A673 (cell line): ENCODE results near the gene TMEM271. TPM values are rescaled to one million over a fixed set of nuclear protein-coding genes. Genes with fewer than 3 reads are reported as not detected.

Experiments
- BruUV-seq: library from RNA; stranded (reverse); fragments of 400-500 nt; replicated peaks from 2 replicates; lab custom pipeline; 2021; lab: Mats Ljungman, UMichigan
- CTCF ChIA-PET: fragments of 300-600 bp; sonication (Branson Sonifier 250); formaldehyde crosslinking; loops from one replicate; lab custom pipeline; 2022; ENCODE audit warnings: antibody characterized with exemption; lab: Charles Lee
- POLR2A ChIA-PET: fragments of 300-600 bp; sonication (Branson Sonifier 250); formaldehyde crosslinking; loops from one replicate; lab custom pipeline; 2022; ENCODE audit warnings: antibody characterized with exemption; ENCODE audit not compliant: low non-redundant PET; lab: Charles Lee
- DNase-seq: peaks from one replicate; pipeline ENCODE4 v3.0.0-alpha.2; 2015; ENCODE audit warnings: low spot score
- H3K27ac ChIP-seq: fragments of 200-600 bp; sonication (generic); 2 replicates; pipeline ENCODE4 v1.5.1; 2016; ENCODE audit warnings: mixed run types, low read depth, mild to moderate bottlenecking, mixed read lengths, antibody characterized with exemption, low read length; ENCODE audit not compliant: poor library complexity, severe bottlenecking
- H3K27me3 ChIP-seq: fragments of 200-600 bp; sonication (generic); replicated peaks from 2 replicates; pipeline ENCODE4 v1.6.1; 2017; ENCODE audit warnings: mixed run types, low read depth, mild to moderate bottlenecking, mixed read lengths, antibody characterized with exemption, low read length; ENCODE audit not compliant: insufficient read depth, poor library complexity
- H3K36me3 ChIP-seq: fragments of 200-600 bp; sonication (generic); 2 replicates; pipeline ENCODE4 v1.6.1; 2016; ENCODE audit warnings: mixed run types, mild to moderate bottlenecking, mixed read lengths, antibody characterized with exemption, low read length; ENCODE audit not compliant: insufficient read depth, poor library complexity, severe bottlenecking
- H3K4me1 ChIP-seq: fragments of 200-600 bp; sonication (generic); 2 replicates; pipeline ENCODE4 v1.6.1; 2017; ENCODE audit warnings: mixed run types, mild to moderate bottlenecking, mixed read lengths, antibody characterized with exemption, low read length; ENCODE audit not compliant: insufficient read depth, poor library complexity, severe bottlenecking
- H3K4me3 ChIP-seq: fragments of 200-600 bp; sonication (generic); 2 replicates; pipeline ENCODE4 v1.5.1; 2016; ENCODE audit warnings: low read depth, mixed run types, mild to moderate bottlenecking, mixed read lengths, low read length; ENCODE audit not compliant: poor library complexity, severe bottlenecking
- H3K9me3 ChIP-seq: fragments of 200-600 bp; sonication (generic); 2 replicates; pipeline ENCODE4 v1.6.1; 2016; ENCODE audit warnings: mixed run types, low read depth, mild to moderate bottlenecking, mixed read lengths, antibody characterized with exemption, low read length; ENCODE audit not compliant: poor library complexity, severe bottlenecking
- CTCF ChIP-seq: fragments of 300-800, 200-600 bp; sonication (generic); conservative IDR thresholded peaks from 2 replicates; pipeline ENCODE4 v1.5.1; 2017; ENCODE audit warnings: low read depth, mild to moderate bottlenecking, antibody characterized with exemption, low read length, moderate library complexity, mixed read lengths
- EZH2 ChIP-seq: fragments of 200-600 bp; sonication (generic); IDR thresholded peaks from 2 replicates; pipeline ENCODE4 v1.6.1; 2017; ENCODE audit warnings: borderline replicate concordance, low read depth, mild to moderate bottlenecking, mixed read lengths, antibody characterized with exemption, low read length; ENCODE audit not compliant: poor library complexity, severe bottlenecking
- intact Hi-C: fragments of 100-400 bp; cut with micrococcal nuclease; formaldehyde crosslinking; loops from one replicate; pipeline ENCODE4 v1.10.0; 2022; ENCODE audit not compliant: unreplicated experiment
- total RNA-seq: library from RNA; stranded (reverse); gene quantifications from 2 replicates; pipeline ENCODE4 v1.2.3, GENCODE V29; 2021

The TMEM271 gene
- total RNA-seq, 1 experiment from 2014 or later = 3.6 TPM

GRCh38 chr4:573122-573892, 2.8 kb downstream of the TMEM271 start:
- no peak for DNase-seq
- Histone ChIP-seq H3K27ac (no peak overlapping the region), H3K9me3 (no peaks in the 10 kb centered on the region), H3K4me3 (no peak overlapping the region), H3K4me1 (peaks cover 16% of the 10 kb centered on the region), H3K27me3 (peaks cover 28% of the 10 kb centered on the region), H3K36me3 (no peaks in the 10 kb centered on the region)
- TF ChIP-seq CTCF (no peak), EZH2 (no peak)
- intact Hi-C loops = no loop called here
- POLR2A ChIA-PET = no interaction called here
- CTCF ChIA-PET = interaction anchor here (0.6 kb wide), 1 partner anchor 263 kb away, joined by 7 read pairs; no protein-coding TSS in a partner anchor
- BruUV-seq = no TSS peak

- DNase-seq = no peak
- Histone ChIP-seq H3K9me3 (no peaks in the 10 kb centered on the region), H3K36me3 (no peaks in the 10 kb centered on the region), H3K27me3 (peaks cover 21% of the 10 kb centered on the region), H3K4me1 (peaks cover 9% of the 10 kb centered on the region), H3K4me3 (no peak overlapping the region), H3K27ac (no peak overlapping the region)
- intact Hi-C loops = no loop called here
- no peak for TF ChIP-seq CTCF
- ChIA-PET POLR2A (no interaction called here), CTCF (no interaction called here)
- BruUV-seq = no TSS peak
Measured at GRCh38 chr4:572594-572993, 3.5 kb downstream of the TMEM271 start.

- ChIA-PET CTCF (no interaction called here), POLR2A (no interaction called here)
- Histone ChIP-seq H3K36me3 (no peaks in the 10 kb centered on the region), H3K9me3 (no peaks in the 10 kb centered on the region), H3K27ac (no peak overlapping the region), H3K4me1 (peaks cover 9% of the 10 kb centered on the region), H3K4me3 (no peak overlapping the region), H3K27me3 (peaks cover 21% of the 10 kb centered on the region)
- TF ChIP-seq EZH2 (no peak), CTCF (no peak)
- no TSS peak for BruUV-seq
- intact Hi-C loops = no loop called here
- no peak for DNase-seq
Measured at GRCh38 chr4:571838-572572, 4.1 kb downstream of the TMEM271 start.
